Thoracic aorta (tissue), 2 donors: Measurements from ENCODE around the gene INHA. TPM values are rescaled to one million over a fixed set of nuclear protein-coding genes. Genes with fewer than 3 reads are reported as not detected.

Experiments used
- ATAC-seq: fragments of 150-250 bp; one replicate; pipeline ENCODE4 v1.8.0; 2017; ENCODE audit warnings: low read depth; ENCODE audit not compliant: insufficient number of reproducible peaks, low FRiP score
- DNase-seq: peaks from one replicate; pipeline ENCODE4 v3.0.0-alpha.2; 2020; ENCODE audit warnings: low spot score
- H3K27ac ChIP-seq, 2 donors: fragments of 200-600 bp; sonication (generic); 1 replicate in 1 of 2; 2 replicates in 1 of 2; pipeline ENCODE4 v1.5.1; 2016; ENCODE audit warnings: mild to moderate bottlenecking in 2 of 2, moderate library complexity in 2 of 2
- H3K27me3 ChIP-seq: fragments of 200-600 bp; sonication (generic); replicated peaks from 2 replicates; pipeline ENCODE4 v1.6.0; 2016; ENCODE audit warnings: mild to moderate bottlenecking; ENCODE audit not compliant: insufficient read depth
- H3K36me3 ChIP-seq: fragments of 200-600 bp; sonication (generic); one replicate; pipeline ENCODE4 v1.5.1; 2016
- H3K4me1 ChIP-seq, 2 donors: fragments of 200-600 bp; sonication (generic); 1 replicate in 1 of 2; 2 replicates in 1 of 2; pipeline versions ENCODE4 v1.5.1 to v1.6.0; 2016; ENCODE audit warnings: low read depth in 2 of 2, mild to moderate bottlenecking in 1 of 2; ENCODE audit not compliant: control insufficient read depth in 1 of 2
- H3K4me3 ChIP-seq: fragments of 200-600 bp; sonication (generic); 2 replicates; pipeline ENCODE4 v1.5.1; 2016; ENCODE audit warnings: mild to moderate bottlenecking
- H3K9me3 ChIP-seq: fragments of 200-600 bp; sonication (generic); 2 replicates; pipeline ENCODE4 v1.5.1; 2016
- total RNA-seq, 2 donors: library from RNA; depleted of rRNA; stranded (reverse); fragments of >200 nt; gene quantifications; one replicate each; pipeline versions ENCODE4 v1.1.0 to v1.2.3, GENCODE V29; 2016
- TF ChIP-seq, protein P1 (sequence below): fragments of 200-600 bp; sonication (generic); IDR thresholded peaks from one replicate; pipeline ENCODE4 v1.5.1; 2019; ENCODE audit warnings: antibody characterized with exemption

The INHA gene
- total RNA-seq, 2 donors from 2014 or later: 1.2 to 1.6 TPM

DNA sequence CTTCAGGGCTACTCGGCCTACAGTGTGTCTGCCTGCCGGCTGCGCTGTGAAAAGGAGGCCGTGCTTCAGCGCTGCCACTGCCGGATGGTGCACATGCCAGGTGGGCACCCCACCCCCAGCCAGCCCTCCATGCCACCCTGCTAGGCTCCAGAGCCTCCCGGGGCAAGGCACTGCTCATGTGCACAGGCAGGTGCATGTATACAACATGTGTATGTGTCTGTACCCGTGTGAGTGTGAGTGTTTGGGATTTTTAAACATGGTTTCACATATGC lies 39.8 kb upstream of the INHA start:
- no peak overlapping the region for H3K4me3 ChIP-seq
- H3K27me3 ChIP-seq: no peaks in the 10 kb centered on the region
- H3K9me3 ChIP-seq: no peaks in the 10 kb centered on the region
- DNase-seq (no peak), ATAC-seq (no peak)
- no peaks in the 10 kb centered on the region for H3K36me3 ChIP-seq
- TF ChIP-seq, protein P1, sequence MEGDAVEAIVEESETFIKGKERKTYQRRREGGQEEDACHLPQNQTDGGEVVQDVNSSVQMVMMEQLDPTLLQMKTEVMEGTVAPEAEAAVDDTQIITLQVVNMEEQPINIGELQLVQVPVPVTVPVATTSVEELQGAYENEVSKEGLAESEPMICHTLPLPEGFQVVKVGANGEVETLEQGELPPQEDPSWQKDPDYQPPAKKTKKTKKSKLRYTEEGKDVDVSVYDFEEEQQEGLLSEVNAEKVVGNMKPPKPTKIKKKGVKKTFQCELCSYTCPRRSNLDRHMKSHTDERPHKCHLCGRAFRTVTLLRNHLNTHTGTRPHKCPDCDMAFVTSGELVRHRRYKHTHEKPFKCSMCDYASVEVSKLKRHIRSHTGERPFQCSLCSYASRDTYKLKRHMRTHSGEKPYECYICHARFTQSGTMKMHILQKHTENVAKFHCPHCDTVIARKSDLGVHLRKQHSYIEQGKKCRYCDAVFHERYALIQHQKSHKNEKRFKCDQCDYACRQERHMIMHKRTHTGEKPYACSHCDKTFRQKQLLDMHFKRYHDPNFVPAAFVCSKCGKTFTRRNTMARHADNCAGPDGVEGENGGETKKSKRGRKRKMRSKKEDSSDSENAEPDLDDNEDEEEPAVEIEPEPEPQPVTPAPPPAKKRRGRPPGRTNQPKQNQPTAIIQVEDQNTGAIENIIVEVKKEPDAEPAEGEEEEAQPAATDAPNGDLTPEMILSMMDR: no peak
- H3K27ac ChIP-seq: no peak overlapping the region
- peaks cover 0 to 9% of the 10 kb centered on the region in 2 donors for H3K4me1 ChIP-seq

GRCh38 chr2:219533930-219534661 lies 38.0 kb upstream of the INHA start:
- H3K27me3 ChIP-seq: no peaks in the 10 kb centered on the region
- peaks cover 0 to 9% of the 10 kb centered on the region in 2 donors for H3K4me1 ChIP-seq
- no peak overlapping the region for H3K27ac ChIP-seq
- no peak overlapping the region for H3K4me3 ChIP-seq
- no peak for ATAC-seq
- H3K9me3 ChIP-seq: no peaks in the 10 kb centered on the region
- H3K36me3 ChIP-seq: peaks cover 4% of the 10 kb centered on the region
- TF ChIP-seq, protein P1: no peak
- no peak for DNase-seq

GRCh38 chr2:219536425-219536824 lies 35.7 kb upstream of the INHA start:
- TF ChIP-seq, protein P1: no peak
- Histone ChIP-seq H3K4me1 (peaks cover 0 to under 1% of the 10 kb centered on the region in 2 donors), H3K27ac (no peak overlapping the region), H3K9me3 (no peaks in the 10 kb centered on the region), H3K4me3 (no peak overlapping the region), H3K27me3 (no peaks in the 10 kb centered on the region), H3K36me3 (peaks cover 25% of the 10 kb centered on the region)
- ATAC-seq: no peak
- DNase-seq: no peak

DNA sequence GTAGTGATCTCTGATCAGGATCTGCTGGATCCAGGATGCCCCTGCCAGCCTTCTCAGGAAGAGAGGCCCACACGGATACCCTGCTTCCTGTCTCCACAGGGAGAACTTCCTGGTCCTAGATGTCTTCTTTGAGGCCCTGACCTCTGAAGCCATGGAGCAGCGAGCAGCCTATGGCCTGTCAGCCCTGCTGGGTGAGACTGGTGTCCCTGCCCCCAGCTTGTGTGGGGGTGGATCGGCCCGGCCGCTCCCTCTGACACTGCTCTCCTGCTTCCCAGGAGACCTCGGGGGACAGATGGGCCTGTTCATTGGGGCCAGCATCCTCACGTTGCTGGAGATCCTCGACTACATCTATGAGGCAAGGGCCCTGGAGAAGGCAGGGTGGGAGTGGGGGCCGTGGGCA lies 35.1 kb upstream of the INHA start:
- no peaks in the 10 kb centered on the region for H3K27me3 ChIP-seq
- no peak for DNase-seq
- TF ChIP-seq, protein P1: no peak
- no peak for ATAC-seq
- no peak overlapping the region for H3K4me3 ChIP-seq
- peaks cover 5 to 6% of the 10 kb centered on the region in 2 donors for H3K4me1 ChIP-seq
- H3K9me3 ChIP-seq: no peaks in the 10 kb centered on the region
- H3K27ac ChIP-seq: no peak overlapping the region
- H3K36me3 ChIP-seq: peaks cover 26% of the 10 kb centered on the region

GRCh38 chr2:219537657-219538488 lies 34.2 kb upstream of the INHA start:
- Histone ChIP-seq H3K36me3 (peaks cover 26% of the 10 kb centered on the region), H3K27me3 (no peaks in the 10 kb centered on the region), H3K4me3 (no peak overlapping the region), H3K27ac (no peak overlapping the region), H3K4me1 (peaks cover 9 to 14% of the 10 kb centered on the region in 2 donors), H3K9me3 (no peaks in the 10 kb centered on the region)
- TF ChIP-seq, protein P1: no peak
- ATAC-seq (no peak), DNase-seq (no peak)
